ENCODE results near the gene PMAIP1.

PMAIP1 gene

DNA sequence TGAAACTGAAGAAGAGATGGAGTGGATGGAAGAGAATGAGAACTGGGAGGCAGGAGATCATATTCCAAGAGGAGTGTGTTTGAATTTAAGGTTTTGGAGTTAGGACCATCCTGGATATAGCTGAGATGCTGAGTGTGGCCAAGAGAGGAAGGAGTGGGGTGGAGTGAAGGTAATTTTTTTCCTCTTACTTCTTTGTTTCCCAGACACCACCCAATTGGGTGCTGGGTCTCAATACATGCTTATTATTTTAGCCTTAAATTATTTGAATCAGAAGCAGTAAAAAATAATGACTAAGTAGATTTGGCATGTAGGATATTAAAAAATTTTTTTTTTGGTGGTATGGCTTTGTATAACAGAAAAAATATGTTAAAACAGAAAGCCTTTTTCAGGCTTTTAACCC, 39.3 kb downstream of the PMAIP1 start:
- TF ChIP-seq, protein P1, sequence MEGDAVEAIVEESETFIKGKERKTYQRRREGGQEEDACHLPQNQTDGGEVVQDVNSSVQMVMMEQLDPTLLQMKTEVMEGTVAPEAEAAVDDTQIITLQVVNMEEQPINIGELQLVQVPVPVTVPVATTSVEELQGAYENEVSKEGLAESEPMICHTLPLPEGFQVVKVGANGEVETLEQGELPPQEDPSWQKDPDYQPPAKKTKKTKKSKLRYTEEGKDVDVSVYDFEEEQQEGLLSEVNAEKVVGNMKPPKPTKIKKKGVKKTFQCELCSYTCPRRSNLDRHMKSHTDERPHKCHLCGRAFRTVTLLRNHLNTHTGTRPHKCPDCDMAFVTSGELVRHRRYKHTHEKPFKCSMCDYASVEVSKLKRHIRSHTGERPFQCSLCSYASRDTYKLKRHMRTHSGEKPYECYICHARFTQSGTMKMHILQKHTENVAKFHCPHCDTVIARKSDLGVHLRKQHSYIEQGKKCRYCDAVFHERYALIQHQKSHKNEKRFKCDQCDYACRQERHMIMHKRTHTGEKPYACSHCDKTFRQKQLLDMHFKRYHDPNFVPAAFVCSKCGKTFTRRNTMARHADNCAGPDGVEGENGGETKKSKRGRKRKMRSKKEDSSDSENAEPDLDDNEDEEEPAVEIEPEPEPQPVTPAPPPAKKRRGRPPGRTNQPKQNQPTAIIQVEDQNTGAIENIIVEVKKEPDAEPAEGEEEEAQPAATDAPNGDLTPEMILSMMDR (IDR thresholded peaks at IDR 0.05; ENCODE audit: control extremely low read depth, extremely low read depth, low read depth, missing control alignments), result no peak
- DNase-seq (ENCODE audit: extremely low spot score), result no peak
- POLR2A ChIA-PET, result interaction anchor here (1.4 kb wide), 1 partner anchor 39 kb away, joined by 6 read pairs; the partner anchor contains the start of gene PMAIP1
- CTCF ChIA-PET, result interaction anchor here (0.8 to 1.7 kb wide), 5 partner anchors 12 to 21 kb away, joined by 3 to 4 read pairs (median 4); no protein-coding TSS in a partner anchor

DNA sequence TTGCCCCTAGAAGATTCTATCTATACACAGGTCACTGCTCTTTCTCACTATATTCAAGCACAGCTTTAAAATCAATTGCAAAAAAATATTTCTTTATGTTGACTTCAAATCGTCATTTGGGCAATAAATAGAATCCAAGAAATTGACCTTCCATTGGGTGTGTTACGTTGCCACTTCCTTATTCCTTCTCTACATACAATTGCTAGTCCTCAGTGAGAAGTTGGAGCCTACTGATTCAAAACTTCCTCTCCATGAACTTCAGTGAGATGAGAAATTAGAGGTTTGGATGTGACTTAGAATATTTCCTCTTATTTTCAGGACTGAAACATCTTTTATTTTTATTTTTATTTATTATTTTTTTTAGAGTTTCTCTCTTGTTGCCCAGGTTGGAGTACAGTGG, 40.3 kb downstream of the PMAIP1 start:
- TF ChIP-seq, protein P1 (IDR thresholded peaks at IDR 0.05; ENCODE audit: control extremely low read depth, extremely low read depth, low read depth, missing control alignments), result no peak
- DNase-seq (ENCODE audit: extremely low spot score), result no peak
- ChIA-PET CTCF (interaction anchor here (0.6 to 1.7 kb wide), 8 partner anchors 8 to 86 kb away, joined by 3 to 6 read pairs (median 4); no protein-coding TSS in a partner anchor), POLR2A (no interaction called here)

DNA sequence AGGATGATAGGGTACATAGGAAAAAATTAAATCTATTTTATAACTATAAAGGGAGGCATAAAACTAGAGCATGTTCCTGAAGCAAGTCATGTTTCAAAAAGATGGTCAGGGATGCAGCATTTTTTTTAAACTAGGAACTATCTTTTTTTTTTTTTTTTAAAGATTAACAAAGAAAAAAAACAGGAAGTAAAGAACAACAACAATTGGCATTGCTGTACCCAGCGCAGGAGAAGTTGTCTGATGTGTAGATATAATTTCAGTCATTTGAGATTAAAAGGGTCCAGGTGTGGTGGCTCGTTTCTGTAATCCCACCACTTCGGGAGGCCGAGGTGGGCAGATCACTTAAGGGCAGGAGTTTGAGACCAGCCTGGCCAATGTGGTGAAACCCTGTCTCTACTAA, 41.5 kb downstream of the PMAIP1 start:
- CTCF ChIA-PET, result interaction anchor here (1.3 to 1.8 kb wide), 2 partner anchors 15 to 23 kb away, joined by 4 read pairs; no protein-coding TSS in a partner anchor
- no peak for DNase-seq (ENCODE audit: extremely low spot score)
- POLR2A ChIA-PET, result no interaction called here

DNA sequence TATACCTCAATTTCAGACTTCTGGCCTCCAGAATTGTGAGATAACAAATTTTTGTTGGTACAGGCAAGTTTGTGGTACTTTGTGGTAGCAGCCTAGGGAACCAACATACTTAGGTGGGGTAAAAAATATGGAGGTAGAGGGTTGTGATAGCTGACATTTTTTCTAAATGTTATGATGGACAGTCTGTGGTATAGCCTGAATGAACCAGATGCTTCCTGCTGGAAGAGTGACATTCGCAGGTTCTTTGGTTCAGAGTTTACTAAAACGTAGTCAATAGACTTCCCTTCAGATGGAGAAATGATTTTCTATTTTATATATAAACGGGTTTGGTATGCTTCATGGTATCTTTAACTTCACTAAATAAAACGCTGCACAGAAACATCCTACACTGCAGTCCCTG, 42.8 kb downstream of the PMAIP1 start:
- CTCF ChIA-PET, result interaction anchor here (1.0 to 1.8 kb wide), 3 partner anchors 9 to 16 kb away, joined by 3 to 4 read pairs (median 3); no protein-coding TSS in a partner anchor
- POLR2A ChIA-PET, result no interaction called here
- TF ChIP-seq, protein P1 (IDR thresholded peaks at IDR 0.05; ENCODE audit: control extremely low read depth, extremely low read depth, low read depth, missing control alignments), result no peak
- DNase-seq (ENCODE audit: extremely low spot score), result no peak

More for the DNA sequence above, 41.5 kb downstream of the PMAIP1 start:
- TF ChIP-seq, protein P1 (IDR thresholded peaks at IDR 0.05; ENCODE audit: control extremely low read depth, extremely low read depth, low read depth, missing control alignments), result no peak

DNA sequence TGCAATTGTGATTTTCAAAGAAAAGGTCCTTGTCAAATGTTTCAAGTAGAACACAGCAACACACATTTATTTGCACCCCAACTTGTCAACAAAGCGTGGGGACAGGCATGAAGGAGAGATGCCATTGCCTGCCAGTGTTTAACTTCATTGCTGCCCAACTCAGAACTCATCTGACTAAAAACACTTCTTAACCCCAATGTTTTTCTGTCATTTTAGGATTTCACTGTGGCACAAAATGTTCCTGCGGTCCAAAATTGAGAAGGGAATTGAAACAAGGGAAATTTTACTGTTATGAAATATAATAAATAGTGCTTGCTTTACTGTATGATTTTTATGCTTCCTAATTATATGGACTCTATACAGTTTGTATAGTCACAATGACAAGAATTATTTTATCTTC, 45.7 kb downstream of the PMAIP1 start:
- DNase-seq (ENCODE audit: extremely low spot score), result no peak
- ChIA-PET POLR2A (no interaction called here), CTCF (interaction anchor here (0.9 to 1.9 kb wide), 7 partner anchors 8 to 27 kb away, joined by 3 to 8 read pairs (median 3); no protein-coding TSS in a partner anchor)
- TF ChIP-seq, protein P1 (IDR thresholded peaks at IDR 0.05; ENCODE audit: control extremely low read depth, extremely low read depth, low read depth, missing control alignments), result no peak

DNA sequence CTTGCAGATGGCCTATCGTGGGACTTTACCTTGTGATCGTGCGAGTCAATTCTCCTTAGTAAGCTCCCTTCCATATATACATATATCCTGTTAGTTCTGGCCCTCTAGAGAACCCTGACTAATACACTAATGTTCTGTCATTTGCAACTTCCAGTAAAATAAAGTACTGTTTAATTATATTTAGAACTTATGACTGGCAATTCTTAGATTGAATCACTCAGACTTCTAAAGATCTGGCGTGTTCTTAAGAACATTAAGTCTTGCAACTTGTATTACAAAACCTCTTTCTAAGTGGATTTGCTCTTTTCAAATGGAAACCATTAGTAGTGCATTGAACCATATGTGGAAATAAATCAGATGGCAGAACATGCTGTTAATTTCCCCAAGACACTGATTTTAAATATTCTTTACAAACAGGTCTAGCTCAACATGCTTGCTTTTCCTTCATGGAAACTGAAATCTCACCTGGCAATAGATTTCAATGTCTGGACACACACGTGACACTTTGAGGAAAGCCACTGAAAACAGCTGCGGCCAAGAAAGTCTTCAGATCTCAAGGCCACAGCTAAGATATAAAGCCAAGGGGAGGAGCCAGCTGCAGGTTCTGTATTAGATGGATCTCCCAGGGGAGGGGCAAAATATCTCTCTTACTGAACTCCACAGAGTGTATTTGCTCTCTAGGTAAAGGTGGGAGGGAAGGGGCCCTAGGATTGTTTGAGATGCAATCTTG, 50.6 kb downstream of the PMAIP1 start:
- ChIA-PET CTCF (interaction anchor here (1.1 to 1.9 kb wide), 4 partner anchors 26 to 127 kb away, joined by 3 to 6 read pairs (median 4); no protein-coding TSS in a partner anchor), POLR2A (no interaction called here)
- DNase-seq (ENCODE audit: extremely low spot score), result no peak

More for the DNA sequence above, 50.6 kb downstream of the PMAIP1 start:
- TF ChIP-seq, protein P1 (IDR thresholded peaks at IDR 0.05; ENCODE audit: control extremely low read depth, extremely low read depth, low read depth, missing control alignments), result no peak

Data from GM10248 (cell line).